ENCODE results near the gene GRAMD2A.

Gene GRAMD2A

DNA sequence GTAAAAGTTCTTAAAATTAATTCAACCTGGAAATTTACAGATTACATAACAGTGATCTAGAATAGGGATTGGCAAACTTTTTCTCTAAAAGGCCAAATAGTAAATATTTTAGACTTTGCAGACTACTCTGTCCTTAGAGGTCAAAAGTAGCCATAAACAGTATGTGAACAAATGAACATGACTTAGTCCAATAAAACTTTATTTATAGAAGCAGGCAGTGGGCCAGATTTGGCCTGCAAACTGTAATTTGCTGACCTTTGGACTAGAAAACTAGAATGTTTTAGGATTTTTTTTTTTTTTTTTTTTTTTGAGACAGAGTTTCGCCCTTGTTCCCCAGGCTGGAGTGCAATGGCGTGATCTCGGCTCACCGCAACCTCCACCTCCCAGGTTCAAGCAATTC is 67.3 kb downstream of the GRAMD2A start:
- DNase-seq = no peak

GRCh38 chr15:72128359-72128758 is 69.2 kb downstream of the GRAMD2A start:
- DNase-seq = no peak

DNA sequence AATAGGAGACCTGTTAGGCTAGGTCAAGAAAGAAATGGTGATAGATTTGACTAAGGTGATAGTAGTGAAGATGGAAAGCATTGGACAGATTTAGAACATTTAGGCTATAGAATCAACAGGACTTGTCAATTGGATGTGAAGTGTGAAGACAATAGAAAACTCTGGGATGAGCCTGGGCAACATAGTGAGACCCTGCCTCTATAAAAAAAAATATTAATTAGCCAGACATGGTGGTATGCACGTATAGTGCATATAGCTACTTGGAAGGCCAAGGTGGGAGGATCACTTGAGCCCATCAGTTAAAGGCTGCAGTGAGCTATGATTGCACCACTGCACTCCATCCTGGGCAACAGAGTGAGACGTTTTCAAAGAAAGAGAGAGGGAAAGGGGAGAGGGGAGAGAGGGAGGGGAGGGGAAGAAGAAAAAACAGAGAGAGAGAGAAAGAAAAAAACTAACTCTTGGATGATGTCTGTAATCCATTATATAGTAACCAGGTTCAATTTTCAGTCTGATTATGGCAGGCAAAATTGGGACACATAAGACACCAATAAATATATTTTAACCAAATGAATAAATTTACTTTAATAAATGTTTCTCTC is 69.8 kb downstream of the GRAMD2A start:
- no peak for DNase-seq

GRCh38 chr15:72124218-72124617 is 73.4 kb downstream of the GRAMD2A start:
- no peak for DNase-seq

GRCh38 chr15:72118017-72118978 is 79.3 kb downstream of the GRAMD2A start, which contains the start of the genes MYO9A and SENP8:
TSS of gene MYO9A (minus strand) at chr15:72118150. CDS start at chr15:72046563, 71,587 bp downstream.
TSS of gene SENP8 (plus strand) at chr15:72118403. CDS start at chr15:72139624, 21,221 bp downstream.
- DNase-seq = peak; percentile 100

DNA sequence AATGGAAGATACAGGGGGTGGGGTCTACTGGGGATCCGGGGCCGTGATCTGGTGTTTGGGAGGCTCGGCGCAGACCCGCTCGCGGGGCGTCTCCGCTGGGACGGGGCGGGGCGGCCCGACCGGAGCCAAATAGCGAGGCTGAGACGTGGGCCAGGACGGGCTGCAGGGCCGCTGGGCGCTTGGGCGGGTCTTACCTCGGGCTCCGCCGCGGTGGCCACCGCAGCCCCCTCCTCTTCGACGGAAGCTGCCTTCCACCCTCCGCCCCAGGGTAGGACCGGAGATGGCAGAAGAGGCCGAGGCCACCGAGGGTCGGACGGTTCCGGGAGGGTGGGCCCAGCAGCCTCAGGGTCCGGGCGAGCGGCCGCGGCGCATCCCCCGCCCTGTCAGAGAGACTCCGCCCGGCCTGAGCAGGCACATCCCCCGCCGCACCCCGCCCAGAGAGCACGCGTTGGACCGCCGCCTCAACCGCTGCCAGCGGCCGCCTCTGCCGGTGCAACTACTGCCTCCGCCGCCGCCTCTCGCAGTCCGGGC is 80.0 kb downstream of the GRAMD2A start:
- DNase-seq = peak; percentile 89

DNA sequence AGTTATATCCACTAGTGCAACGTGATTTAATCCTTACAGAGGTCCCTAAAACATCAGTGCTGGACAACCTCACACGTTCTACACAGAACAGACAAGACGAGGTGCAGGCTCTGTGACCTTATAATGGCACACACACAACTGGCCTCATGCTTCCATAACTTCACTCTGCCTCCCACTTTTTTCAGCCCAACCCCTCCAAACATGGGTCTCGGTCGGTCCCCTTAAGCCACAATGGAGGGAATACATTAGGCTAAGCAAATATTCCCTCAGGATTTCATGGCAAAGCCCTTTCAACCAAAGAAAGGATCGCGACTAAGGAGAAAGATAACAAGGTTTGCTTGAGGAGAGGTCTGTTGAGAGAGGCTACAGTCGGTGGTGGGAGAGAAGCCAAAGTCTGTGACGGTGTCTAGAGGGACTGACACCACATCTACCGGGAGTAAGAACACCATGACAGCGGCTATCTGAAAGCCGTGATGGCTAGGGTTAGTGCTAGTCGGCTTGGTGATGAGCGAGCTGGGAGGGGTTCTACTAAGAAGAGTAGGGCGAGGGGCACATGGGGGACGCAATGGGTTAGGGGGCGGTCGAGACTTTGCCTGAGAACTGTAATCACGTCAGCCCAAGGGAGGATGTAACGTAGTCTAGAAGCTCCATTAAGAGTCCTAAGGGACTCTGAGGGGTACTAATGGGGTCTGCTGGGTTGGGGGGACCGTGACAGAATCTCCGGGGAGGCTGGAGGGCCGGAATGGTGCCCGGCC is 80.7 kb downstream of the GRAMD2A start:
- DNase-seq = no peak

GRCh38 chr15:72113347-72114031 is 84.1 kb downstream of the GRAMD2A start:
- DNase-seq = no peak

DNA sequence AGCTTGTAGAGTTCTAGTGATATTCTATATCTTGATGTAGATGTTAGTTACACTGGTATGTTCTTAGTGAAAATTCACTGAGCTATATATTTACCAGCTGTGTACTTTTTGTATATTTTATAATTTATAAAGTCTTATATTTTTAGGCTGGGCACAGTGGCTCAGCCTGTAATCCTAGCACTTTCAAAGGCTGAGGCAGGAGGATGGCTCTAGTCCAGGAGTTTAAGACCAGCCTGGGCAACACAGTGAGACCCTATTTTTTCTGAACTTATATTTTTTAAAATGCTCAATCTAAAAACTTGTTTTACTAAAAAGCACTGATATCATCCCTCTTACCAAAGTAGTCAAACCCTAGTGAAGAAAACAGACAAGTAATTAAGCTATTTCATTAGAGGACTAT is 84.8 kb downstream of the GRAMD2A start:
- no peak for DNase-seq

GRCh38 chr15:72112116-72112515 is 85.5 kb downstream of the GRAMD2A start:
- no peak for DNase-seq

DNA sequence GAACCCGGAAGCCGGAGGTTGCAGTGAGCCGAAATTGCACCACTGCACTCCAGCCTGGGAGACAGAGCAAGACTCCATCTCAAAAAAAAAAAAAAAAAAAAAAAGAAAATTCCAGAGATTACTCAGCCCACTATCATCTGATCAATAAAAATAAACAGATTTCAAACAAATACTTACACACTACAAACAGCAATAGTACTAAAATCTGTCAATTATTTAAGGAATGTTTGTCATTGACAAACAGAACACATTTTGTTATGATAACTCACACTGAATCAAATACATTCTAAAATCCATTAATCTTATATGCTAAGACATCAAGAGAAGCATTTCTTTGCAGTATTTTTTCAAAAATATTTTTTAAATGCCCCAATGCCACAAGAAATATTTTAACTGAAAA is 87.2 kb downstream of the GRAMD2A start:
- DNase-seq = no peak

Data from activated CD8-positive, alpha-beta memory T cell treated with anti-CD3 and anti-CD28 coated beads, Interleukin-2, amount 50 U/mL, for 48 hours (primary cell).